CD14-positive monocyte (primary cell): ENCODE data around the gene CEP72. TPM values are rescaled to one million over a fixed set of nuclear protein-coding genes. Genes with fewer than 3 reads are reported as not detected.
A peak's percentile ranks its signal among the peaks of the same experiment; 100 is the strongest.
"Not testable (repeated sequence)": the region's sequence is repeated elsewhere in the genome, so short reads cannot be mapped to it uniquely, and the experiment has no call there.

Experiments used
- DNase-seq, 3 donors: peaks; one replicate each; pipeline ENCODE4 v3.0.0-alpha.2; 2011 to 2022
- H2AFZ ChIP-seq: 2 replicates; pipeline ENCODE4 v1.6.0; 2012; ENCODE audit warnings: mild to moderate bottlenecking, low read depth, low read length, inconsistent platforms; ENCODE audit not compliant: insufficient read depth, poor library complexity, severe bottlenecking
- H3K27ac ChIP-seq, 2 donors: 1 replicate in 1 of 2; 2 replicates in 1 of 2; pipeline ENCODE4 v1.5.1; 2012 to 2013; ENCODE audit warnings: low read length in 2 of 2, control low read depth in 1 of 2, inconsistent platforms in 1 of 2, low read depth in 1 of 2, mild to moderate bottlenecking in 1 of 2
- H3K27me3 ChIP-seq, 2 donors: one replicate each; pipeline versions ENCODE4 v1.6.0 to v1.6.1; 2011 to 2013; ENCODE audit warnings: low read length in 2 of 2; ENCODE audit not compliant: control insufficient read depth in 2 of 2, insufficient read depth in 2 of 2
- H3K36me3 ChIP-seq, 2 donors: replicated peaks in 1 of 2; 1 replicate in 1 of 2; 2 replicates in 1 of 2; pipeline versions ENCODE4 v1.5.1 to v1.6.1; 2012 to 2013; ENCODE audit warnings: low read length in 2 of 2, control low read depth in 1 of 2, inconsistent platforms in 1 of 2, mild to moderate bottlenecking in 1 of 2; ENCODE audit not compliant: insufficient read depth in 2 of 2, control insufficient read depth in 1 of 2
- H3K4me1 ChIP-seq, 2 donors: 1 replicate in 1 of 2; 2 replicates in 1 of 2; pipeline versions ENCODE4 v1.5.1 to v1.6.1; 2012 to 2013; ENCODE audit warnings: low read length in 2 of 2, control low read depth in 1 of 2, inconsistent platforms in 1 of 2, mild to moderate bottlenecking in 1 of 2, moderate library complexity in 1 of 2; ENCODE audit not compliant: insufficient read depth in 2 of 2, control insufficient read depth in 1 of 2
- H3K4me2 ChIP-seq: replicated peaks from 2 replicates; pipeline ENCODE3; 2012; ENCODE audit warnings: low read length, moderate library complexity, mild to moderate bottlenecking; ENCODE audit not compliant: poor library complexity, severe bottlenecking; ENCODE audit errors: extremely low read depth
- H3K4me3 ChIP-seq, 3 experiments: fragments of 200-600 bp in 1 of 3; sonication (generic) in 1 of 3; replicated peaks in 1 of 3; 1 replicate in 2 of 3; 2 replicates in 1 of 3; pipeline ENCODE4 v1.5.1; 2011 to 2013; ENCODE audit warnings: low read length in 3 of 3, mild to moderate bottlenecking in 3 of 3, control low read depth in 2 of 3, low read depth in 2 of 3, inconsistent platforms in 1 of 3, moderate library complexity in 1 of 3
- H3K79me2 ChIP-seq: 2 replicates; pipeline ENCODE4 v1.6.0; 2012; ENCODE audit warnings: mild to moderate bottlenecking, control low read depth, inconsistent platforms, low read length, moderate library complexity; ENCODE audit not compliant: insufficient read depth
- H3K9ac ChIP-seq: 2 replicates; pipeline ENCODE4 v1.6.0; 2017; ENCODE audit warnings: low read length, mild to moderate bottlenecking; ENCODE audit not compliant: insufficient read depth, poor library complexity, severe bottlenecking
- H3K9me3 ChIP-seq, 2 donors: replicated peaks in 1 of 2; 1 replicate in 1 of 2; 2 replicates in 1 of 2; pipeline versions ENCODE4 v1.5.1 to v1.6.1; 2012 to 2013; ENCODE audit warnings: low read length in 2 of 2, control low read depth in 1 of 2; ENCODE audit not compliant: control insufficient read depth in 1 of 2, insufficient read depth in 1 of 2
- H4K20me1 ChIP-seq: 2 replicates; pipeline ENCODE4 v1.6.0; 2012; ENCODE audit warnings: mild to moderate bottlenecking, low read length, control low read depth, moderate library complexity; ENCODE audit not compliant: insufficient read depth
- H3K27ac Mint-ChIP-seq, 7 donors: one replicate each; pipeline ENCODE4 v1.8.0; 2020; ENCODE audit warnings: mild to moderate bottlenecking in 7 of 7, mixed read lengths in 7 of 7, moderate library complexity in 6 of 7, inconsistent platforms in 2 of 7
- H3K27me3 Mint-ChIP-seq, 3 donors: one replicate each; pipeline ENCODE4 v1.8.0; 2021 to 2022; ENCODE audit warnings: low read depth in 3 of 3, mild to moderate bottlenecking in 3 of 3, mixed read lengths in 3 of 3, moderate library complexity in 3 of 3, inconsistent platforms in 1 of 3
- H3K36me3 Mint-ChIP-seq, 2 donors: one replicate each; pipeline ENCODE4 v1.8.0; 2020; ENCODE audit warnings: mixed read lengths in 2 of 2, inconsistent platforms in 1 of 2, mild to moderate bottlenecking in 1 of 2
- H3K4me1 Mint-ChIP-seq: one replicate; pipeline ENCODE4 v1.8.0; 2020; ENCODE audit warnings: mild to moderate bottlenecking, mixed read lengths
- H3K4me3 Mint-ChIP-seq, 2 donors: one replicate each; pipeline ENCODE4 v1.8.0; 2020; ENCODE audit warnings: mild to moderate bottlenecking in 2 of 2, mixed read lengths in 2 of 2, moderate library complexity in 1 of 2
- H3K9me3 Mint-ChIP-seq, 7 donors: one replicate each; pipeline ENCODE4 v1.8.0; 2020 to 2022; ENCODE audit warnings: mixed read lengths in 7 of 7, mild to moderate bottlenecking in 6 of 7, moderate library complexity in 6 of 7, inconsistent platforms in 2 of 7
- WGBS: methylation state at CpG from one replicate; pipeline ENCODE4 v1.1.5; 2013; ENCODE audit warnings: missing lambda C conversion rate; ENCODE audit not compliant: insufficient coverage; 5-methylcytosine and 5-hydroxymethylcytosine counted together
- intact Hi-C, 2 donors: fragments of 100-400 bp; cut with micrococcal nuclease; formaldehyde crosslinking; loops; one replicate each; pipeline versions ENCODE4 v1.15.0 to v1.15.1; 2023
- polyA plus RNA-seq, 3 donors: library from polyadenylated mRNA; depleted of rRNA in 1 of 3; unstranded in 2 of 3; stranded (reverse) in 1 of 3; fragments of 300-500 nt in 2 of 3; fragments of >200 nt in 1 of 3; fragmentation: Illumina TruSeq in 2 of 3; gene quantifications; 1 replicate in 2 of 3; 2 replicates in 1 of 3; pipeline ENCODE4 v1.2.3, GENCODE V29; 2012 to 2021
- TF ChIP-seq, protein P1 (sequence below): fragments of 200-600 bp; IDR thresholded peaks from one replicate; pipeline ENCODE4 v1.8.0; 2022; ENCODE audit warnings: antibody characterized with exemption, mild to moderate bottlenecking

The CEP72 gene
- polyA plus RNA-seq, 3 donors, result 0.13 to 2.1 (median 0.24) TPM

DNA sequence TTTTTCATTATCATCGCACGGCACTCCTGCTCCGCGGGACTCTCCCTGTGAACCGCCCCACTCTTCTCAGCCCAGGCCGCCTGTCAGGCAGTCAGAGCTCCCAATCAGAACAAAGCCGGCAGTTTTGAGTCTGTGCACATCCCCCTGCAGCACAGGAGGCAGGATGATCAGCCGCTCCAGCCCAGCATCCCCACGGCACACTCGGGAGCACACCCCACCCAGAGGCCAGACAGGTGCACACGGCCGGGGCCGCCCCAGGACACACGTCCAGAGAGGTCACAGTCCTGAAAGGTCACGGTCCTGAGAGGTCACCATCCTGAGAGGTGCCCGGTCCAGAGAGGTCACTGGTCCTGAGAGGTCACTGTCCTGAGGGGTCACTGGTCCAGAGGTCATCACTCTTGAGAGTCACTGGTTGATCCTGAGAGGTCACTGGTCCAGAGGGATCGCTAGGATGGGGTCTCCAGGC, 72.6 kb downstream of the CEP72 start:
- Mint-ChIP-seq H3K4me1 (no peaks in the 10 kb centered on the region), H3K9me3 (no peaks in the 10 kb centered on the region), H3K36me3 (no peaks in the 10 kb centered on the region), H3K4me3 (no peak overlapping the region), H3K27ac (no peak overlapping the region), H3K27me3 (peaks cover 0 to 9% (median 3%) of the 10 kb centered on the region in 3 donors)
- H3K9ac ChIP-seq, result no peak overlapping the region
- no peaks in the 10 kb centered on the region for H3K36me3 ChIP-seq
- H3K9me3 ChIP-seq, result no peaks in the 10 kb centered on the region
- WGBS, result 88% methylated on average over 17 of the region's 17 CpGs
- no peak for DNase-seq
- no peak overlapping the region for H3K4me2 ChIP-seq
- H3K79me2 ChIP-seq, result no peaks in the 10 kb centered on the region
- intact Hi-C loops, result no loop called here
- H3K27ac ChIP-seq, result no peak overlapping the region
- no peaks in the 10 kb centered on the region for H4K20me1 ChIP-seq
- no peaks in the 10 kb centered on the region for H3K4me1 ChIP-seq
- TF ChIP-seq, protein P1, sequence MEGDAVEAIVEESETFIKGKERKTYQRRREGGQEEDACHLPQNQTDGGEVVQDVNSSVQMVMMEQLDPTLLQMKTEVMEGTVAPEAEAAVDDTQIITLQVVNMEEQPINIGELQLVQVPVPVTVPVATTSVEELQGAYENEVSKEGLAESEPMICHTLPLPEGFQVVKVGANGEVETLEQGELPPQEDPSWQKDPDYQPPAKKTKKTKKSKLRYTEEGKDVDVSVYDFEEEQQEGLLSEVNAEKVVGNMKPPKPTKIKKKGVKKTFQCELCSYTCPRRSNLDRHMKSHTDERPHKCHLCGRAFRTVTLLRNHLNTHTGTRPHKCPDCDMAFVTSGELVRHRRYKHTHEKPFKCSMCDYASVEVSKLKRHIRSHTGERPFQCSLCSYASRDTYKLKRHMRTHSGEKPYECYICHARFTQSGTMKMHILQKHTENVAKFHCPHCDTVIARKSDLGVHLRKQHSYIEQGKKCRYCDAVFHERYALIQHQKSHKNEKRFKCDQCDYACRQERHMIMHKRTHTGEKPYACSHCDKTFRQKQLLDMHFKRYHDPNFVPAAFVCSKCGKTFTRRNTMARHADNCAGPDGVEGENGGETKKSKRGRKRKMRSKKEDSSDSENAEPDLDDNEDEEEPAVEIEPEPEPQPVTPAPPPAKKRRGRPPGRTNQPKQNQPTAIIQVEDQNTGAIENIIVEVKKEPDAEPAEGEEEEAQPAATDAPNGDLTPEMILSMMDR, result no peak
- H3K27me3 ChIP-seq, result no peaks in the 10 kb centered on the region
- H3K4me3 ChIP-seq, result no peak overlapping the region
- no peak overlapping the region for H2AFZ ChIP-seq

DNA sequence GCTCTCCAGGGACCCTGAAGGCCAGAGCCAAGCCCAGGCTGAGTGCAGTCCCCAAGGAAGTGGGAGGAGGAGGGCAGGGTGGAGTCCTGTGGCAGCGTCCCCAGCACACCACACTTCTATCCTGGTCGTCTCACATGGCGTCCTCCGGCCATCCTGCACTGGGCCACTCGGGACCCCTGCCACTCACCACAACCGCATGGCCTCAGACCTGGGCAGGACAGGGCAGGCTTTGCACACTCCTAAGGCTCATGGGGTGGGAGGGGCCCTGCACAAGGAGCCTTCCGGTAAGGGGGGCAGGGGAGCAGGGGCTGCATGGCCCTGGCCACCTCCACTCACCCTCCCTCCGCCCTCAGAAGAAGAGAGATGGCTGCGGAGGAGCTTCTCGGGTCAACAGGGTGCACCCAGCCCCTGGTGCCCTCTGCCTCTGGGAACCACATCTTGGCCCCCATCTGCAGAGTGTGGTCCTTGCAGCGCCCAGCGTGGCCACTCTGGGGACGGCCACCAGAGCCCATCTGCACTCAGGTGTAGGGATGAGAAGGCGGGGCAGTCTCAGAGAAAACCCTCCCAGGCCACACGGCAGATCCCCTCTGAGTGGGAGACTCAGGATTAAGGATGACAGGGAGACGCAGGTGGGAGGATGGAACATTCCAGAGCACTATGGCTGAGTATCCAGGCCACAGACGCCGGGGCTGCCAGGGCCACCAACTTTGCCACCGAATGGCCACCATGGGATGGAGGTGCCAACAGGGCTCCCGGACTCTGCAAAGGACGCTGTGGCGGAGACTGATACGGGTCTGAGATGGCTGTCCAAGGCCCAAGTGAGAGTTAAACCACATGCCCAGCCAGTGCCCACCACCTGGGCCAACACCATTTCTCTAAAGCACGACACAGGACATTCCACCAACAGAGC, 73.4 kb downstream of the CEP72 start:
- WGBS, result 85% methylated on average over 19 of the region's 24 CpGs
- H3K27me3 Mint-ChIP-seq, result peaks cover 0 to 9% (median 3%) of the 10 kb centered on the region in 3 donors
- H3K9me3 Mint-ChIP-seq, result no peaks in the 10 kb centered on the region
- no peaks in the 10 kb centered on the region for H3K4me1 ChIP-seq
- H3K4me2 ChIP-seq, result no peak overlapping the region
- H3K27ac ChIP-seq, result no peak overlapping the region
- no peaks in the 10 kb centered on the region for H3K9me3 ChIP-seq
- intact Hi-C loops, result no loop called here
- H3K36me3 ChIP-seq, result no peaks in the 10 kb centered on the region
- H3K79me2 ChIP-seq, result no peaks in the 10 kb centered on the region
- peak in 1 of 3 donors; percentile 3 for DNase-seq
- H3K4me3 ChIP-seq, result no peak overlapping the region
- H3K36me3 Mint-ChIP-seq, result no peaks in the 10 kb centered on the region
- H3K9ac ChIP-seq, result no peak overlapping the region
- no peaks in the 10 kb centered on the region for H3K27me3 ChIP-seq
- H4K20me1 ChIP-seq, result no peaks in the 10 kb centered on the region
- no peak overlapping the region for H3K27ac Mint-ChIP-seq
- H3K4me1 Mint-ChIP-seq, result no peaks in the 10 kb centered on the region
- no peak overlapping the region for H2AFZ ChIP-seq
- no peak overlapping the region for H3K4me3 Mint-ChIP-seq
- TF ChIP-seq, protein P1, result no peak

DNA sequence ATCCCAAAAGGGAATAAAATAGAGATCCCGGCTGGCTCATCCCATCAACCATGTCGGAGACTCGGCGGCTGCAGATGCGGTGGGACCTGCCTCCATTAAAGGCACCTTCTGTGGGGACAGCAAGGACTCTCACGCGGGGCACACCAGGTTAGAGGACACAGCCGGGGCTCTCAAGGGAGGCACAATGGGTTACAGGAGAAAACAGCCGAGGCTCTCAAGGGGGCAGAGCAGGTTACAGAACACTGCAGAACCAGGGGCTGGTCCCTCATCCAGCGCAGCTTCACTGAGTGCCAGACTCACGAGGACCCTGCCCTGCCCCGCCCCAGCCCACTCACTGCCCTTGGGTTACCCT, 74.0 kb downstream of the CEP72 start:
- WGBS, result 100% methylated on average over 1 of the region's 12 CpGs
- H4K20me1 ChIP-seq, H3K4me3 ChIP-seq, H3K36me3 Mint-ChIP-seq, DNase-seq, H3K4me3 Mint-ChIP-seq, H3K36me3 ChIP-seq, H3K9ac ChIP-seq, H3K4me1 ChIP-seq, H3K27me3 ChIP-seq, H2AFZ ChIP-seq, H3K27ac ChIP-seq, H3K79me2 ChIP-seq, H3K4me1 Mint-ChIP-seq, H3K9me3 Mint-ChIP-seq, H3K4me2 ChIP-seq, intact Hi-C loops, H3K9me3 ChIP-seq, H3K27ac Mint-ChIP-seq: not testable (repeated sequence)
- peaks cover 0 to 11% (median 3%) of the 10 kb centered on the region in 3 donors for H3K27me3 Mint-ChIP-seq
